ENCODE results near the gene TCF4. TPM values are rescaled to one million over a fixed set of nuclear protein-coding genes. Genes with fewer than 3 reads are reported as not detected.

The TCF4 gene
- total RNA-seq, 4 donors from 2014 or later, result 80.9 to 172 (median 94.0) TPM

- H3K27me3 ChIP-seq, result no peaks in the 10 kb centered on the region
- H3K27ac ChIP-seq, result no peak overlapping the region
- DNase-seq (ENCODE audit: low spot score in 2 of 2), result no peak
- TF ChIP-seq POLR2A (IDR thresholded peaks at IDR 0.05), result no peak
- TF ChIP-seq CTCF (IDR thresholded peaks at IDR 0.05), result no peak
- no peak for TF ChIP-seq EP300 (IDR thresholded peaks at IDR 0.05)
- TF ChIP-seq POLR2AphosphoS5 (IDR thresholded peaks at IDR 0.05), result no peak
- no peaks in the 10 kb centered on the region for H3K36me3 ChIP-seq
- no peaks in the 10 kb centered on the region for H3K9me3 ChIP-seq
- H3K4me1 ChIP-seq, result peaks cover 5% of the 10 kb centered on the region
- H3K4me3 ChIP-seq, result no peak overlapping the region
- 65% methylated on average over 3 of the region's 3 CpGs for WGBS
Observed at GRCh38 chr18:55353806-55354205, 234.2 kb downstream of the TCF4 start.

- 76% methylated on average over 3 of the region's 3 CpGs for WGBS
- no peak overlapping the region for H3K4me3 ChIP-seq
- no peaks in the 10 kb centered on the region for H3K9me3 ChIP-seq
- H3K4me1 ChIP-seq, result peaks cover 5% of the 10 kb centered on the region
- H3K27ac ChIP-seq, result no peak overlapping the region
- no peak for TF ChIP-seq CTCF (IDR thresholded peaks at IDR 0.05)
- no peak for TF ChIP-seq POLR2AphosphoS5 (IDR thresholded peaks at IDR 0.05)
- TF ChIP-seq EP300 (IDR thresholded peaks at IDR 0.05), result no peak
- no peak for TF ChIP-seq POLR2A (IDR thresholded peaks at IDR 0.05)
- no peaks in the 10 kb centered on the region for H3K36me3 ChIP-seq
- DNase-seq (ENCODE audit: low spot score in 2 of 2), result no peak
- no peaks in the 10 kb centered on the region for H3K27me3 ChIP-seq
Observed at GRCh38 chr18:55353391-55353790, 234.6 kb downstream of the TCF4 start.

GRCh38 chr18:55351980-55352714 lies 235.8 kb downstream of the TCF4 start:
- Histone ChIP-seq H3K4me3 (no peak overlapping the region), H3K36me3 (no peaks in the 10 kb centered on the region), H3K4me1 (peaks cover 5% of the 10 kb centered on the region), H3K27ac (no peak overlapping the region), H3K27me3 (no peaks in the 10 kb centered on the region), H3K9me3 (no peaks in the 10 kb centered on the region)
- DNase-seq (ENCODE audit: low spot score in 2 of 2), result no peak
- TF ChIP-seq EP300 (IDR thresholded peaks at IDR 0.05), result no peak
- TF ChIP-seq POLR2AphosphoS5 (IDR thresholded peaks at IDR 0.05), result no peak
- TF ChIP-seq POLR2A (IDR thresholded peaks at IDR 0.05), result no peak
- TF ChIP-seq CTCF (IDR thresholded peaks at IDR 0.05), result no peak
- WGBS, result 83% methylated on average over 3 of the region's 3 CpGs

- TF ChIP-seq POLR2AphosphoS5 (IDR thresholded peaks at IDR 0.05), result no peak
- no peak for TF ChIP-seq EP300 (IDR thresholded peaks at IDR 0.05)
- no peak for TF ChIP-seq POLR2A (IDR thresholded peaks at IDR 0.05)
- no peak for TF ChIP-seq CTCF (IDR thresholded peaks at IDR 0.05)
- peaks cover 5% of the 10 kb centered on the region for H3K4me1 ChIP-seq
- H3K27me3 ChIP-seq, result no peaks in the 10 kb centered on the region
- WGBS, result 71% methylated on average over 6 of the region's 6 CpGs
- DNase-seq (ENCODE audit: low spot score in 2 of 2), result no peak
- H3K9me3 ChIP-seq, result no peaks in the 10 kb centered on the region
- no peak overlapping the region for H3K27ac ChIP-seq
- no peaks in the 10 kb centered on the region for H3K36me3 ChIP-seq
- H3K4me3 ChIP-seq, result no peak overlapping the region
Observed at GRCh38 chr18:55351241-55351691, 236.7 kb downstream of the TCF4 start.

GRCh38 chr18:55349685-55350084 lies 238.3 kb downstream of the TCF4 start:
- DNase-seq (ENCODE audit: low spot score in 2 of 2), result no peak
- Histone ChIP-seq H3K4me3 (no peak overlapping the region), H3K27me3 (no peaks in the 10 kb centered on the region), H3K9me3 (no peaks in the 10 kb centered on the region), H3K36me3 (no peaks in the 10 kb centered on the region), H3K27ac (no peak overlapping the region), H3K4me1 (peaks cover 5% of the 10 kb centered on the region)
- WGBS, result 83% methylated on average over 1 of the region's 1 CpG
- no peak for TF ChIP-seq CTCF (IDR thresholded peaks at IDR 0.05)
- TF ChIP-seq POLR2AphosphoS5 (IDR thresholded peaks at IDR 0.05), result no peak
- no peak for TF ChIP-seq POLR2A (IDR thresholded peaks at IDR 0.05)

All from suprapubic skin (tissue), 4 donors.